Ovary (tissue), 9 donors: Measurements from ENCODE around the gene ZNF740. TPM values are rescaled to one million over a fixed set of nuclear protein-coding genes. Genes with fewer than 3 reads are reported as not detected.
A peak's percentile ranks its signal among the peaks of the same experiment; 100 is the strongest.

ENCODE experiments used
- DNase-seq, 5 donors: peaks; one replicate each; pipeline ENCODE4 v3.0.0-alpha.2; 2019 to 2020
- H3K27ac ChIP-seq, 2 donors: fragments of 200-600 bp; one replicate each; pipeline versions ENCODE4 v1.5.1 to v1.8.0; 2019 to 2022
- H3K27me3 ChIP-seq: fragments of 200-600 bp; one replicate; pipeline ENCODE4 v1.8.0; 2022
- H3K36me3 ChIP-seq: fragments of 200-600 bp; sonication (generic); one replicate; pipeline ENCODE4 v1.5.1; 2019
- H3K4me1 ChIP-seq: one replicate; pipeline ENCODE4 v1.8.1; 2013; ENCODE audit warnings: mild to moderate bottlenecking, moderate library complexity; ENCODE audit not compliant: insufficient read depth
- H3K4me3 ChIP-seq: fragments of 200-600 bp; sonication (generic); one replicate; pipeline ENCODE4 v1.5.1; 2017
- H3K9me3 ChIP-seq, 2 donors: fragments of 200-600 bp in 1 of 2; sonication (generic) in 1 of 2; one replicate each; pipeline versions ENCODE4 v1.5.1 to v1.8.1; 2013 to 2019; ENCODE audit warnings: mild to moderate bottlenecking in 1 of 2, moderate library complexity in 1 of 2
- EP300 ChIP-seq: sonication (generic); formaldehyde crosslinking; IDR thresholded peaks from one replicate; pipeline ENCODE4 v1.6.1; 2017; ENCODE audit warnings: antibody characterized with exemption
- POLR2A ChIP-seq: fragments of 450-650 bp; IDR thresholded peaks from one replicate; pipeline ENCODE4 v1.6.1; 2017; ENCODE audit warnings: antibody characterized with exemption, mild to moderate bottlenecking, moderate library complexity
- WGBS, 3 donors: extraction: QIAGEN DNeasy Blood & Tissue Kit in 1 of 3; methylation state at CpG; one replicate each; pipeline versions ENCODE4 v1.1.5 to v1.1.7; 2013 to 2017; 5-methylcytosine and 5-hydroxymethylcytosine counted together
- intact Hi-C, 4 donors: fragments of 100-400 bp; cut with DNase I; formaldehyde crosslinking; loops; one replicate each; pipeline versions ENCODE4 v1.11.0 to v1.15.1; 2022 to 2023
- polyA plus RNA-seq, 2 donors: library from polyadenylated mRNA; stranded (reverse); fragments of 200-250 nt in 1 of 2; fragments of 350-450 nt in 1 of 2; fragmentation: Illumina TruSeq in 1 of 2; extraction: RNeasy Lipid Tissue Mini Kit (QIAGEN cat#74804) in 1 of 2; gene quantifications; one replicate each; pipeline ENCODE4 v1.2.3, GENCODE V29; 2013 to 2014
- total RNA-seq, 7 donors: library from RNA; depleted of rRNA in 2 of 7; stranded (reverse); fragments of >200 nt in 2 of 7; fragmentation: NEBNext Ultra II Directional in 3 of 7; extraction: Animal tissue kit (Norgen Biotek cat#: 25700) in 3 of 7; gene quantifications; one replicate each; pipeline versions ENCODE4 v1.1.0 to v1.2.4, GENCODE V29; 2016 to 2023
- TF ChIP-seq, protein P1 (sequence below), 3 donors: fragments of 450-650 bp in 2 of 3; fragments of 200-600 bp in 1 of 3; IDR thresholded peaks; one replicate each; pipeline versions ENCODE4 v1.5.1 to v1.8.0; 2016 to 2022; ENCODE audit warnings: antibody characterized with exemption in 3 of 3, mild to moderate bottlenecking in 1 of 3
- donor health status: DM: no; HTN: no; CAD: no; lungs with moderate emphysema.
- donor health status: DM: no; HTN: no; CAD: no.
- donor health status: Bipolar disorder and iron deficiency.
- donor health status: DM: yes; HTN: yes; CAD: no.
- donor health status: DM: no; HTN: no; CAD: no.
- donor health status: DM: yes; HTN: yes; CAD: no.

Gene ZNF740
- total and polyA plus RNA-seq, 9 donors: 9.7 to 56.9 (median 45.7) TPM

DNA sequence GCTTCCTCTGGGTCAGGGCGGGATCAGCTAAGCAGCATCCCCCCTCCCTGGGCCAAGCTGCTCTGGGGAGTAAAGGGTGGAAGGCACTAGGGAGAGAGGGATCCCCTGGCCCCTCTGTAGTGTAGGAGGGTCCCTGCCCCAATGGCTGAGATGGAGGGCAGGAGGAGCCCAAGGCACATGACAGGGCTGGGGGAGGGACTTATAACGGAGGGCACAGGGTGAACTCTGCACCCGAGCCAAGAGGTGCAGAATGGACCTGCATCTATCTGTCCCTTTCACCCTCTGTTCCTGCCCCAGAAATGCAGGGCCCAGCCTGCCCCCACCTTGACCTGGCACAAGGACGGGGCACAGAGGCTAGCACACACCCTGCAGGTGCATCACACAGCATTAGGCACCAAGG lies 30.3 kb downstream of the ZNF740 start:
- H3K9me3 ChIP-seq: no peaks in the 10 kb centered on the region
- no peak for DNase-seq
- TF ChIP-seq EP300 (no peak), POLR2A (no peak)
- TF ChIP-seq, protein P1, sequence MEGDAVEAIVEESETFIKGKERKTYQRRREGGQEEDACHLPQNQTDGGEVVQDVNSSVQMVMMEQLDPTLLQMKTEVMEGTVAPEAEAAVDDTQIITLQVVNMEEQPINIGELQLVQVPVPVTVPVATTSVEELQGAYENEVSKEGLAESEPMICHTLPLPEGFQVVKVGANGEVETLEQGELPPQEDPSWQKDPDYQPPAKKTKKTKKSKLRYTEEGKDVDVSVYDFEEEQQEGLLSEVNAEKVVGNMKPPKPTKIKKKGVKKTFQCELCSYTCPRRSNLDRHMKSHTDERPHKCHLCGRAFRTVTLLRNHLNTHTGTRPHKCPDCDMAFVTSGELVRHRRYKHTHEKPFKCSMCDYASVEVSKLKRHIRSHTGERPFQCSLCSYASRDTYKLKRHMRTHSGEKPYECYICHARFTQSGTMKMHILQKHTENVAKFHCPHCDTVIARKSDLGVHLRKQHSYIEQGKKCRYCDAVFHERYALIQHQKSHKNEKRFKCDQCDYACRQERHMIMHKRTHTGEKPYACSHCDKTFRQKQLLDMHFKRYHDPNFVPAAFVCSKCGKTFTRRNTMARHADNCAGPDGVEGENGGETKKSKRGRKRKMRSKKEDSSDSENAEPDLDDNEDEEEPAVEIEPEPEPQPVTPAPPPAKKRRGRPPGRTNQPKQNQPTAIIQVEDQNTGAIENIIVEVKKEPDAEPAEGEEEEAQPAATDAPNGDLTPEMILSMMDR (IDR thresholded peaks at IDR 0.05): no peak
- H3K27ac ChIP-seq: no peak overlapping the region
- no peaks in the 10 kb centered on the region for H3K36me3 ChIP-seq
- 59 to 77% (median 63%) methylated on average over 4 of the region's 4 CpGs for WGBS, 3 donors
- no peaks in the 10 kb centered on the region for H3K27me3 ChIP-seq
- H3K4me1 ChIP-seq: peaks cover 7% of the 10 kb centered on the region
- H3K4me3 ChIP-seq: no peak overlapping the region
- intact Hi-C loops: loop anchor here in 2 of 4 donors (5.0 kb wide), 2 partner anchors 41 to 76 kb away; a partner anchor contains a TSS

DNA sequence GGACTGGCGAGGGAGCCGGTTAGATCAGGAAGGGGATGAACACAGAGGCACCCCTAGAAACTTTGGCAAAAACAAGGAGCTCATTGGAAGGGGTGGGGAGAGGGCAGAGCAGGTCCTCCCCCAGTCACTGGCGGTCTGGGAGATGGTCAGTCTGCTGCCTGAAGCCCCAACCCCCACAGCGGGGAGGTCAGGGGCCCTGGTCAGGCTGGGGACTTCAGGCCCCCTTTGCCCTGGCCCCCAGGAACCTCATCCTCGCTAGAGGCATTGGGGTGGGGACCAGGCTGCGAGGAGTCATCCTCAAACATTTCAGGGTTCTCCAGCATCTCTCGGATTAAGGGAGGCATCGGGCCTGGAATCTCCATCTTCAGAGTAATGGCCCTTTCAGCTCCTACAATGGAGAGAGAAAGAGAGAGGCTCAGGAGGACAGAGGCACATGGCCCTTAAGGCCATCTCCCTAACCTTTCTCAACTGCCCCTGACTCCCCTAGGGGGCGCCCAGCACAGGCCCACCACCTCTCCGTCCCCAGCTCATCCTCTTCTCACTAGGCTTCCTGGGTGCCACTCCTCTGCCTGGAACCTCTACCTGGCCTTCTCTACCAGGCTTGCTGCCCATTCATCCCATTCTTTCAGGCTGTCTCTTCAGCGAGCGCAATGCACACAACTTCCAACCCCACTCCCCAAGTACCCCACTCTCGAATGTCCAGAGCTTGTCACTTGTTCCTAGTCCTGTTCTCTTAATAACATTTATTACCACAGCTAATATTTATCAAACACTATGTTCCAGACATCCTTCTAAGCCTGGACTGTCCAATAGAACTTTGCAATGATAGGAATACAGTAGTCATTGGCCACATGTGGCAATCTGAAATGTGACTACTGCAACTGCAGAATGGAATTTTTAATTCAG lies 31.2 kb downstream of the ZNF740 start:
- H3K27ac ChIP-seq: no peak overlapping the region
- TF ChIP-seq EP300 (no peak), POLR2A (no peak)
- TF ChIP-seq, protein P1 (IDR thresholded peaks at IDR 0.05): no peak
- 83 to 87% (median 87%) methylated on average over 12 to 13 of the region's 13 CpGs for WGBS, 3 donors
- intact Hi-C loops: loop anchor here in 3 of 4 donors (2.0 to 5.0 kb wide), 3 partner anchors 41 to 76 kb away; a partner anchor contains a TSS
- H3K27me3 ChIP-seq: no peaks in the 10 kb centered on the region
- H3K36me3 ChIP-seq: no peaks in the 10 kb centered on the region
- H3K4me3 ChIP-seq: no peak overlapping the region
- H3K4me1 ChIP-seq: peaks cover 12% of the 10 kb centered on the region
- no peak for DNase-seq
- no peaks in the 10 kb centered on the region for H3K9me3 ChIP-seq

DNA sequence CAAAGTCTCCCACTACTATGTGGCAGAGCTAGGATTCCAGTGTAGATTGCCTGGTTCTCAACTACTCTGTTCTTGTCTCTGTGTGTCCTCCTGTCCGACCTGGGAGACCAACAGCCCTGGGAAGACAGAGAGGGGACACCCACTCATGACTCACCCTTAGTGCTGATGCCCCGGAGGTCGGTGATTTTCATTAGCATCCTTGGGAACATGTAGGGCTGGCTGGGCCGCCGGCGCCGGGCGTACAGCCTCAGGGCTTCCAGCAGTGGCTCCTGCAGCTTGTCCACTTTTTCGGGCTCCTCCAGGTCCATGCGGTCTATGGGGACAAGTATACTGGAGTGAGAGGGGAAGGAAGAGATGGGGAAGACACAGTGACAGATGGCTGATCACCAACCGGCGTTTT lies 32.4 kb downstream of the ZNF740 start:
- peaks cover 22% of the 10 kb centered on the region for H3K4me1 ChIP-seq
- intact Hi-C loops: loop anchor here in 3 of 4 donors (2.0 to 5.0 kb wide), 3 partner anchors 39 to 74 kb away; a partner anchor contains a TSS

DNA sequence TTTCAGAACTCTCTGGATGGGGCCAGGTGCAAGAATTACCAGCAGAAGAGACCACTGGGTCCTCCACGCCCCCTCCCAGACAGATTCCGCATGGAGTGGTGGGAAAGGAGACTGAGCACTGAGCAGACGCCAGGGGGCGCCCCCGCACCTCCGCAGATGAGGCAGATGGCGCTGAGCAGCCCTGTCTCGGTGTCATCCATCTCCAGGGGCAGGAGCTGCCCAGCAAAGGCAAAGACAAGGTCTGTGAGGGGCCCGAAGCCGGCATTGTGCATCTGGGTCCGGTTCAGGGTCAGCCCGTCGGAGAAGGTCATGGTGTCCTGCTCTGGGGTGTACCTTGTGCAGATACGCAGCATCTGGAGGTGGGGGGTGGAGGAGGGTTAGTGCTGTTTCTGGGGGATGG lies 32.8 kb downstream of the ZNF740 start:
- no peak overlapping the region for H3K27ac ChIP-seq
- no peak for TF ChIP-seq POLR2A
- TF ChIP-seq, protein P1 (IDR thresholded peaks at IDR 0.05): peak; percentile 89 to 93 (median 91)
- no peak for TF ChIP-seq EP300
- H3K9me3 ChIP-seq: no peaks in the 10 kb centered on the region
- WGBS, 3 donors: 9 to 10% (median 10%) methylated on average over 13 to 14 of the region's 14 CpGs
- no peaks in the 10 kb centered on the region for H3K27me3 ChIP-seq
- H3K4me1 ChIP-seq: peaks cover 24% of the 10 kb centered on the region
- H3K4me3 ChIP-seq: no peak overlapping the region
- intact Hi-C loops: loop anchor here in 3 of 4 donors (2.0 to 5.0 kb wide), 3 partner anchors 39 to 74 kb away; a partner anchor contains a TSS
- peak; percentile 74 to 89 (median 85) for DNase-seq
- H3K36me3 ChIP-seq: no peaks in the 10 kb centered on the region

More for the DNA sequence above, 32.4 kb downstream of the ZNF740 start:
- no peak overlapping the region for H3K4me3 ChIP-seq
- H3K9me3 ChIP-seq: no peaks in the 10 kb centered on the region
- H3K36me3 ChIP-seq: no peaks in the 10 kb centered on the region
- TF ChIP-seq POLR2A (no peak), EP300 (no peak)
- TF ChIP-seq, protein P1 (IDR thresholded peaks at IDR 0.05): no peak
- H3K27me3 ChIP-seq: no peaks in the 10 kb centered on the region
- no peak overlapping the region for H3K27ac ChIP-seq
- WGBS, 3 donors: 46 to 55% (median 48%) methylated on average over 12 of the region's 12 CpGs
- DNase-seq: no peak
